LNCAP (cell line): Measurements from ENCODE around the gene NLN.

Experiments used
- TF ChIP-seq, protein P1 (sequence below): fragments of 450-650 bp; IDR thresholded peaks from 2 replicates; pipeline ENCODE4 v1.5.1; 2017; ENCODE audit warnings: mild to moderate bottlenecking

Gene NLN

DNA sequence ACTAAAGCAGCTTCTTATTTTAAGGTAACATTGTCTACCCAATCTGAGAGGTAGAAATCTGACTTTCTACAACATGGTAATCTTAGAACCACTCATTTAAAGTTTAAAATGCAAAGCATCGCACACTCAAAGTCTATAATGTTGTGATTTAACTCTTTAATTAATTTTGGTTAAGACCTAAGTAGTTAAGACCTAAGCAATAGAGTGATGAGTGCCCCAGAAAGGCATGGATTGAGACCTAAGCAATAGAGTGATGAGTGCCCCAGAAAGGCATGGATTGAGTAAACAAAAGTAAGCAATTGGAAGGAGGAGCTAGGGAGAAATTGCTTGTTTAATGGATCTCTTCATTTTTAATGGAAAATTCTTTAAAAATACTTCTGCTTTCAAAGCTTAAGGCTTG is 86.8 kb downstream of the NLN start:
- TF ChIP-seq, protein P1, sequence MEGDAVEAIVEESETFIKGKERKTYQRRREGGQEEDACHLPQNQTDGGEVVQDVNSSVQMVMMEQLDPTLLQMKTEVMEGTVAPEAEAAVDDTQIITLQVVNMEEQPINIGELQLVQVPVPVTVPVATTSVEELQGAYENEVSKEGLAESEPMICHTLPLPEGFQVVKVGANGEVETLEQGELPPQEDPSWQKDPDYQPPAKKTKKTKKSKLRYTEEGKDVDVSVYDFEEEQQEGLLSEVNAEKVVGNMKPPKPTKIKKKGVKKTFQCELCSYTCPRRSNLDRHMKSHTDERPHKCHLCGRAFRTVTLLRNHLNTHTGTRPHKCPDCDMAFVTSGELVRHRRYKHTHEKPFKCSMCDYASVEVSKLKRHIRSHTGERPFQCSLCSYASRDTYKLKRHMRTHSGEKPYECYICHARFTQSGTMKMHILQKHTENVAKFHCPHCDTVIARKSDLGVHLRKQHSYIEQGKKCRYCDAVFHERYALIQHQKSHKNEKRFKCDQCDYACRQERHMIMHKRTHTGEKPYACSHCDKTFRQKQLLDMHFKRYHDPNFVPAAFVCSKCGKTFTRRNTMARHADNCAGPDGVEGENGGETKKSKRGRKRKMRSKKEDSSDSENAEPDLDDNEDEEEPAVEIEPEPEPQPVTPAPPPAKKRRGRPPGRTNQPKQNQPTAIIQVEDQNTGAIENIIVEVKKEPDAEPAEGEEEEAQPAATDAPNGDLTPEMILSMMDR, result no peak

DNA sequence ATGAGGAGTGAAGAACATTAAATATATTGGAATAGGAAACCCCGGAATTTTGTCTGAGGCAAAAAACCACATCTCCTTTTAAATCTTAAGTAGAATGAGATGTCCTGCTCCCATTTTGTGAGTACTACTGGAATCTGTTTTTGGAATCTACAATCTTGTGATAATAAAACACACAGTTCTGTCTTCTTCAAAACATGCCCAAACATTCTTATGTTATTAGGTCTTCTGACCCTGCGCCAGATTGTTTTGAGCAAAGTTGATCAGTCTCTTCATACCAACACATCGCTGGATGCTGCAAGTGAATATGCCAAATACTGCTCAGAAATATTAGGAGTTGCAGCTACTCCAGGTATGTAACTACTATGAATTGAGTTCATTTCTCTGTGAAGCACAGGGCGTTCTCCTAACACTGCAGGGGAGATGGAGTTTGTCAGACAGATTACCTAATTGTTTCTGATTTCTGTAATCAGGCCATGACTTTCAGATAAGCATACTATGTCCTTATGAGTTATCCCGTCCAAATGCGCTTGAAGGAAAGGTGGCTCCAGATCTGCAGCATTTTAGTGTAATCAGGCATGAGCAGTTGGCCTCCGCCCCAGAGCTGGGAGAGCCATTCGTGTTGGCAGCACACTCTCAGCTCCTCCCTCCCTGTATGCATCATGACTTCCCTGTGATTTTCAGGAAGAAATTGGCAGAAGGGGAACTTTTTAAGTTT is 88.0 kb downstream of the NLN start:
- TF ChIP-seq, protein P1, result no peak

- TF ChIP-seq, protein P1, result no peak
Observed at GRCh38 chr5:65811004-65811403, 89.0 kb downstream of the NLN start.

DNA sequence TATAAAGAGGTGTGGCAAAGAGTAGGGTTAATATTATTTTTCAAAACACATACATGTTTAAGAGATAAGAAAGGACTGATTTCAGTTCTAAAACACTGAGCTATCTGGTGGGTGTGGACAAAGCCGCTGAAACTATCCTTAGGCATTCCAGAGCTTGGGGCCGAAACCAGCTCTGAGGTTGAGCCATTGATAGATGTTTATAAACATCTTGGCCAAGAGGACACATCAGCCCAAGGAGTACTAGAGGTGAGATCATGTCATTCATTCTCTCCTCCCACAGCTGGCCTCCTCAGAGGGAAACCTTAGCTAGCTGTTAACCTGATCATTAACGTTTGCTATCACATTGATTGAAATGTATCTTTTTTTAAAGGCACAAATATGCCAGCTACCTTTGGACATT is 89.9 kb downstream of the NLN start:
- TF ChIP-seq, protein P1, result no peak

DNA sequence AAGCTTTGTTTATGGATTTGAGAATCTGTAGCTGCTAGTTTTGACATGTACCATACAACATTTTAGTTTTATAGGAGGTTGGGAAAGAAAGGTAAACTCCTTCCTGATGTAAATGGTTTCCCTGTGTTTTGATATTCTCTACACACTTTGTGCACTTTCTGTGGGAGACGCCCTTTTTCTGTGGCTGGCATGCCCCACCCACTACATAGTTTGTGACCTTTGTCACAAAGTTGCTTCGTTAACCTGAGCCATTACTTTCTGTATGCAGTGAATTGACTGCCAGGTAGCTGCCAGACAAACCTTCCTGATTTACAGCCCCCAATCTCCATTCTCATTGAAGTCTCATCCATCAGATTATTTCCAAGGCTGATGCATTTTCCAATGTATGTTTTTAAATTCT is 90.6 kb downstream of the NLN start:
- TF ChIP-seq, protein P1, result no peak

DNA sequence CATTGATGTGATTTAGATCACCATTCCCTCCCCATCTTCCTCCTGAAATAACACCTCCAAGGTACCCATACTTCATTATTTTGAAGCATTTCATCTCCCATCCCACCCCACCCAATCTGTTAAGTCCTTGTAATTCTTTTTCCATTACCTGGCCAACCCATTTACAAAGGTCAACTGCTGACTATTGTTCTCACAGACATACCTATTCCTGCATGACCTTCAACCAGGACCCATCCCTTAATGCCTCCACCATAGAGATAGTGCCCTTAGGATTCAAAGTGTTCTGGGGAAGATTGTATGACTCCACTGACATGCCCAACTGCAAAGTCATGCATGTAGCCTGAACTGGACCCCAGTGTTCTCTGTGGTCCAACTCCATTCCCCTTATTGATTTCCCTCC is 91.2 kb downstream of the NLN start:
- TF ChIP-seq, protein P1, result no peak

DNA sequence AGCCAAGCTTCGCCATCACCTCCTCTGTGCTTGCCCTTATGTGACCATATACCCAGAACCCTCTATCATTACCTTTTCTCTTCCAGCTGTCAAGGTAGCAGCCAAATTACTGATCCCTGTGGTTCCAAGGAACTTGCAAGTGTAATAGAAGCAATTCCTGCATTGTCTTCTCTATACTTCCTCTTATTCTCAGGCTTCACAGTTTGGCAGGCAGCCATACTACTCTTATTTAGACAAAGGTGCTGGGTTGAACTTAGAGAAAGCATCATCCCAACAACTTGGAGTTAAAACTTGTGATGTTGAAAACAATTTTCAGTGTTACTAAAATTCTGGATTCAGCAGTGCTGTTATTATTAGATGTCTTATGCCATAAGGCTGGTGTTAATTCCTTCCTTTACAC is 93.2 kb downstream of the NLN start:
- TF ChIP-seq, protein P1, result no peak

DNA sequence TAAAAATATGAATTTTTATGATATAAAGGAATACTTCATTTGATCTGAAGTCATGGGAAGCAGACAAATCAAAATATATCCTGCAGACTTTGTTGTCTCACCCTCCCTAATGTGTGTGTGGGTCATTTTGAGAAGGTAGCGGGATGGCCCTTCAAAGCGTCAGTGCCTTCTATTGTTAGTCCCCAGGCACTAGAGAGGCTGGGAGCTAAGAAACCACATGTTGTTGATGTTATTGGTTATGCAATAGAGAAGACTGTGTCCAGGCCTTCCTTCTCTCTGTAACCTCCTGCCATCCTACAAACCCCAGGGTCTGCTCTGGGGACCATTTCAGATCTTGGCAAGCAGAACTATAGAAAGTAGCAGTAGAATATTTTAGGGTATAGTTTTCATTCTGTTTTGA is 94.7 kb downstream of the NLN start:
- TF ChIP-seq, protein P1, result no peak
